ENCODE measurements around the gene CGB2. TPM values are rescaled to one million over a fixed set of nuclear protein-coding genes. Genes with fewer than 3 reads are reported as not detected.

CGB2 gene
- total RNA-seq, 1 experiment from 2014 or later, result not detected

DNA sequence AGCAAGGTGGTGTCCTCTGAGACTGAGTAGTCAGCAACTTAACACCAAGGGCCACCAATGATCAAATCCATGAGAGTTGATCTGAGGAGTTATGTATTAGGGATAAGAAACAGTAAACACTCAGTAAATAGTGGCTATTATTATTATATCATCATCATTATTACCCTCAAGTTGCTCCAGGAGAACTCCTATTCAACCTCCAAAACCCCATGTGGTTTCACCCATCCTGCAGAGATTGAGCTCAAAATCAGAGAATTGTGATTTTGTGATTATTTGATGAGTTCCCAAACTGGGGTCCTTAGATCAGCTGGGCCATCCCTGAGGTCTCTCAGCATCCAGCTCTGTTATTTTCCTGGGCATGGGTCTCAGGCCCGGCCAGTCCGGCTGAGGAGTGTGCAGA lies 29.3 kb downstream of the CGB2 start:
- no peaks in the 10 kb centered on the region for H3K9me3 ChIP-seq (ENCODE audit: insufficient read depth, low read depth)
- no peak overlapping the region for H3K4me3 ChIP-seq
- H2AFZ ChIP-seq, result no peak overlapping the region
- ChIA-PET CTCF (no interaction called here), POLR2A (ENCODE audit: unreplicated experiment) (no interaction called here)
- H3F3A ChIP-seq (ENCODE audit: insufficient read depth, low read depth), result peaks cover 33% of the 10 kb centered on the region
- H3K27ac ChIP-seq, result no peak overlapping the region
- DNase-seq, result no peak
- no peaks in the 10 kb centered on the region for H3K9me2 ChIP-seq (ENCODE audit: insufficient read depth)
- intact Hi-C loops (cut with micrococcal nuclease; ENCODE audit: unreplicated experiment), result no loop called here
- H3K4me1 ChIP-seq (replicated peaks; ENCODE audit: insufficient read depth), result peaks cover 17% of the 10 kb centered on the region; the same call in 1 of the 2 replicates
- no TSS peak for BruUV-seq (replicated peaks)
- no peak overlapping the region for H3K4me2 ChIP-seq
- H3K36me3 ChIP-seq (ENCODE audit: low read depth), result no peaks in the 10 kb centered on the region
- H4K20me1 ChIP-seq (ENCODE audit: insufficient read depth), result no peaks in the 10 kb centered on the region
- H3K27me3 ChIP-seq (ENCODE audit: insufficient read depth, low read depth), result 0 out of 2 replicates have a peak, but pooled peaks cover under 1% of the 10 kb centered on the region
- H3K79me2 ChIP-seq (ENCODE audit: low read depth), result no peaks in the 10 kb centered on the region
- TF ChIP-seq EZH2 (IDR thresholded peaks at IDR 0.05; ENCODE audit: low read depth), result no peak
- TF ChIP-seq, protein P1, sequence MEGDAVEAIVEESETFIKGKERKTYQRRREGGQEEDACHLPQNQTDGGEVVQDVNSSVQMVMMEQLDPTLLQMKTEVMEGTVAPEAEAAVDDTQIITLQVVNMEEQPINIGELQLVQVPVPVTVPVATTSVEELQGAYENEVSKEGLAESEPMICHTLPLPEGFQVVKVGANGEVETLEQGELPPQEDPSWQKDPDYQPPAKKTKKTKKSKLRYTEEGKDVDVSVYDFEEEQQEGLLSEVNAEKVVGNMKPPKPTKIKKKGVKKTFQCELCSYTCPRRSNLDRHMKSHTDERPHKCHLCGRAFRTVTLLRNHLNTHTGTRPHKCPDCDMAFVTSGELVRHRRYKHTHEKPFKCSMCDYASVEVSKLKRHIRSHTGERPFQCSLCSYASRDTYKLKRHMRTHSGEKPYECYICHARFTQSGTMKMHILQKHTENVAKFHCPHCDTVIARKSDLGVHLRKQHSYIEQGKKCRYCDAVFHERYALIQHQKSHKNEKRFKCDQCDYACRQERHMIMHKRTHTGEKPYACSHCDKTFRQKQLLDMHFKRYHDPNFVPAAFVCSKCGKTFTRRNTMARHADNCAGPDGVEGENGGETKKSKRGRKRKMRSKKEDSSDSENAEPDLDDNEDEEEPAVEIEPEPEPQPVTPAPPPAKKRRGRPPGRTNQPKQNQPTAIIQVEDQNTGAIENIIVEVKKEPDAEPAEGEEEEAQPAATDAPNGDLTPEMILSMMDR (conservative IDR thresholded peaks at IDR 0.05), result no peak

DNA sequence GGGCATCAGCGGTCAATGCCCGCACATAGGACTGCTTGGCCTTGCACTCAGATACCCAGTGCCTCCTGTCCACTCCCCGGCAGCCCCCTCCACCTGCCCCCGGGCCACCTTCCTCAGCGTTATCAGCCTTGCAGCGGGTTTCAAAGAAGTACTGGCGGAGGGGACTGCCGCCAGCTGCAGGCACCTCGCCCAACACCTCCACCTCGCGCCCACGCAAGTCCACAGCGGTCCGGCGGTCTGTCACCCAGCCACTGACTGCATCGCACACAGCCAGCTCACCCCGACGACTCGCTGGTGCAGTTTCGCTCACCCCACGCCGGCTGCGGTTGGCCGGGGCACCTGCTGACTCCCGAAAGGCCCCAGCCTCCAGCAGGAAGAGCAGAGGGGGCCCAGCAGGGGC lies 29.8 kb downstream of the CGB2 start:
- TF ChIP-seq, protein P1 (conservative IDR thresholded peaks at IDR 0.05), result no peak
- TF ChIP-seq EZH2 (IDR thresholded peaks at IDR 0.05; ENCODE audit: low read depth), result no peak
- no TSS peak for BruUV-seq (replicated peaks)
- H3K79me2 ChIP-seq (ENCODE audit: low read depth), result no peaks in the 10 kb centered on the region
- H3K36me3 ChIP-seq (ENCODE audit: low read depth), result no peaks in the 10 kb centered on the region
- no peak overlapping the region for H2AFZ ChIP-seq
- H3K27me3 ChIP-seq (ENCODE audit: insufficient read depth, low read depth), result peaks cover 5% of the 10 kb centered on the region; the same call in 1 of the 2 replicates
- H3K27ac ChIP-seq, result no peak overlapping the region
- H3K4me1 ChIP-seq (replicated peaks; ENCODE audit: insufficient read depth), result peaks cover 17% of the 10 kb centered on the region; the same call in 1 of the 2 replicates
- no peak overlapping the region for H3K4me3 ChIP-seq
- H4K20me1 ChIP-seq (ENCODE audit: insufficient read depth), result no peaks in the 10 kb centered on the region
- H3K4me2 ChIP-seq, result no peak overlapping the region
- ChIA-PET POLR2A (ENCODE audit: unreplicated experiment) (no interaction called here), CTCF (no interaction called here)
- peaks cover 33% of the 10 kb centered on the region for H3F3A ChIP-seq (ENCODE audit: insufficient read depth, low read depth)
- no peaks in the 10 kb centered on the region for H3K9me3 ChIP-seq (ENCODE audit: insufficient read depth, low read depth)
- intact Hi-C loops (cut with micrococcal nuclease; ENCODE audit: unreplicated experiment), result no loop called here
- no peaks in the 10 kb centered on the region for H3K9me2 ChIP-seq (ENCODE audit: insufficient read depth)
- DNase-seq, result no peak

DNA sequence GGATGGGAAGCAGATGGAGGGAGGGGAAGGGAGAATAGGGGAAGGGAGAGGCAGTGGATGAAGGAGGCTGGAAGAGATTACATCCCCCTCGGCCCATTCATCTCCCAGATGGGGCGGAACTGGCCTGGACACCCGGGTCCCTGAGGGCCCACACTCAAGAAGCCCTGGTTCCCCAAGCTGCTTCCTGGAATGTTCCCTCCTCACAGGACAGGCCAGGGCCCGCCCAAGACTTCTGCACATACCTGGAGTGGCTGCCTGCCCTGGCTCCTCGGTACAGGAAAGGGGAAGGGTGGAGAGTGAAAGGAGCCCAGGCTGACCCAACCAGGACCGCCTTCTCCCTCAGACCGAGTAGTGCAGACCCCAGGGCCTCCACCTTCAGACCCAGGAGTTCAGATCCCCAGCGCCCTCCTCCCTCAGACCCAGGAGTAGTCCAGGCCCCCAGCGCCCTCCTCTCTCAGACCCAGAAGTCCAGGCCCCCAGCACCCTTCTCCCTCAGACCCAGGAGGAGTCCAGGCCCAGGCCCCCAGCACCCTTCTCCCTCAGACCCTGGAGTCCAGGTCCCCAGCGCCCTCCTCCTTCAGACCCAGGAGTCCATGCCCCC lies 32.4 kb downstream of the CGB2 start:
- no peaks in the 10 kb centered on the region for H3K79me2 ChIP-seq (ENCODE audit: low read depth)
- no peak overlapping the region for H3K27ac ChIP-seq
- H3K36me3 ChIP-seq (ENCODE audit: low read depth), result no peaks in the 10 kb centered on the region
- H2AFZ ChIP-seq, result no peak overlapping the region
- no peaks in the 10 kb centered on the region for H3K9me2 ChIP-seq (ENCODE audit: insufficient read depth)
- TF ChIP-seq EZH2 (IDR thresholded peaks at IDR 0.05; ENCODE audit: low read depth), result no peak
- TF ChIP-seq, protein P1 (conservative IDR thresholded peaks at IDR 0.05), result no peak
- no peaks in the 10 kb centered on the region for H3K9me3 ChIP-seq (ENCODE audit: insufficient read depth, low read depth)
- DNase-seq, result peak in 1 of 2 experiments; percentile 61
- POLR2A ChIA-PET (ENCODE audit: unreplicated experiment), result interaction anchor here (0.6 kb wide), 1 partner anchor 50 kb away, joined by 14 read pairs; the partner anchor contains the start of gene LIN7B
- peaks cover 14% of the 10 kb centered on the region for H3K27me3 ChIP-seq (ENCODE audit: insufficient read depth, low read depth)
- peak overlapping the region; percentile 62 for H3K4me2 ChIP-seq
- intact Hi-C loops (cut with micrococcal nuclease; ENCODE audit: unreplicated experiment), result no loop called here
- CTCF ChIA-PET, result interaction anchor here (0.5 to 1.0 kb wide), 3 partner anchors 10 to 219 kb away, joined by 3 to 7 read pairs (median 5); no protein-coding TSS in a partner anchor
- H3K4me3 ChIP-seq, result peak overlapping the region; percentile 35; the same call in 1 of the 2 replicates
- H4K20me1 ChIP-seq (ENCODE audit: insufficient read depth), result no peaks in the 10 kb centered on the region
- H3F3A ChIP-seq (ENCODE audit: insufficient read depth, low read depth), result peaks cover 42% of the 10 kb centered on the region
- H3K4me1 ChIP-seq (replicated peaks; ENCODE audit: insufficient read depth), result peaks cover 11% of the 10 kb centered on the region; the same call in 1 of the 2 replicates
- no TSS peak for BruUV-seq (replicated peaks)

All from PC-9 (cell line).